Measurements from ENCODE around the gene MTHFR. TPM values are rescaled to one million over a fixed set of nuclear protein-coding genes. Genes with fewer than 3 reads are reported as not detected.

Gene MTHFR
- total and polyA plus RNA-seq, 2 of the 4 experiments (the other 2 are of a cell fraction), result 7.3 to 7.4 TPM

DNA sequence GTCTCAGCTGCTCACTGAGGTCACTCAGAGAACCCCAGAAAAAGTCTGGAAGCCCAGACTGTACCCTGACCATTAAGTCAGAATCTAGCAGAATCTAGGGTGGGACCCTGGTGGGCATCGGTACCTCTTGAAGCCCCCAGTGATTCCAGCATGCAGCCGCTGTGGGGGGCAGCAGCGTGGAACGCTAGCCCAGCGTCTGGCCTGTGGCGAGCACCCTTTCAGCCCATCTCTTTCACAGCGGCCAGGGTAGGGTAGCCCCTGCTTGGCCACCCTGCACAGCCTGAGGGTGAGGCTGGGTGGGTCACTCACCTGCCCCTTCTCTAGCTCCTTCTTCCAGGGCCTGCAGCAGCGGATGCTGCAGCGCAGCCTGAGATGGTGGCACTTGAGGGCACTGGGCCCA, 27.4 kb downstream of the MTHFR start:
- Histone ChIP-seq H3K4me1 (ENCODE audit: control insufficient read depth, insufficient read depth, low read length) (no peaks in the 10 kb centered on the region), H3K14ac (replicated peaks; ENCODE audit: low read depth, low read length) (no peak overlapping the region), H3K18ac (ENCODE audit: low read depth, low read length) (no peak overlapping the region), H3K4me3 (ENCODE audit: insufficient read depth, low read depth, low read length) (no peak overlapping the region), H3K9ac (ENCODE audit: low read depth, low read length) (no peak overlapping the region), H3K23ac (ENCODE audit: low read depth, low read length) (no peak overlapping the region), H3K79me1 (ENCODE audit: low read depth in 1 of 2, low read length in 2 of 2) (no peaks in the 10 kb centered on the region), H2BK20ac (ENCODE audit: low read depth, low read length) (no peak overlapping the region), H3K27ac (ENCODE audit: insufficient read depth, low read length) (no peak overlapping the region), H3K36me3 (ENCODE audit: control insufficient read depth, insufficient read depth, low read length) (no peaks in the 10 kb centered on the region), H4K5ac (ENCODE audit: low read depth, low read length) (no peak overlapping the region), H3K4me2 (ENCODE audit: low read depth, low read length) (no peak overlapping the region), H4K91ac (ENCODE audit: insufficient read depth, low read depth, low read length) (no peak overlapping the region), H4K8ac (ENCODE audit: low read depth in 2 of 2, low read length in 2 of 2) (no peak overlapping the region), H3K4ac (ENCODE audit: low read depth, low read length) (no peak overlapping the region), H2AFZ (replicated peaks; ENCODE audit: low read length, poor library complexity) (no peak overlapping the region), H2BK15ac (ENCODE audit: low read depth, low read length) (no peak overlapping the region), H2AK9ac (replicated peaks; ENCODE audit: low read depth, low read length, poor library complexity) (no peak overlapping the region), H3K27me3 (ENCODE audit: control insufficient read depth, insufficient read depth, low read length) (peaks cover 2% of the 10 kb centered on the region), H2BK120ac (ENCODE audit: low read depth, low read length) (no peak overlapping the region), H3K9me1 (ENCODE audit: insufficient read depth, low read length) (no peaks in the 10 kb centered on the region), H2BK5ac (ENCODE audit: low read depth, low read length, poor library complexity, severe bottlenecking) (no peak overlapping the region), H3K56ac (ENCODE audit: extremely low read depth, insufficient read depth, low read length) (no peak overlapping the region), H4K20me1 (ENCODE audit: insufficient read depth, low read length) (no peaks in the 10 kb centered on the region), H2AK5ac (ENCODE audit: low read depth, low read length) (no peak overlapping the region), H3K9me3 (ENCODE audit: control insufficient read depth, insufficient read depth, low read length) (no peaks in the 10 kb centered on the region)
- no peak for DNase-seq
- dilution Hi-C loops (cut with HindIII; ENCODE audit: low sequenced_read_pairs, unreplicated experiment), result no loop called here
- intact Hi-C loops (cut with micrococcal nuclease), result no loop called here
- CTCF ChIA-PET, result interaction anchor here (1.2 kb wide), 1 partner anchor 8 kb away, joined by 3 read pairs; no protein-coding TSS in a partner anchor
- no TSS peak for BruUV-seq (replicated peaks)
- POLR2A ChIA-PET (ENCODE audit: unreplicated experiment), result no interaction called here
- ATAC-seq (ENCODE audit: low read depth), result no peak
- WGBS, 2 experiments (ENCODE audit: extremely low coverage in 2 of 2, insufficient read length in 1 of 2), result 94% methylated on average over 6 of the region's 9 CpGs; no CpG with 5 or more reads in 1 of the 2 experiments
- in situ Hi-C loops (cut with MboI; ENCODE audit: low sequenced_read_pairs), result no loop called here
- TF ChIP-seq FOS (IDR thresholded peaks at IDR 0.05; ENCODE audit: low read depth, low read length), result no peak
